Measurements from ENCODE around the gene LGALS3BP.
"Not testable (repeated sequence)": the region's sequence is repeated elsewhere in the genome, so short reads cannot be mapped to it uniquely, and the experiment has no call there.

LGALS3BP gene

GRCh38 chr17:78979780-78980623, at the start of gene LGALS3BP:
LGALS3BP (minus strand) TSS chr17:78979923; CDS start chr17:78977191, 2,732 bp downstream.
- peak; percentile 96 for DNase-seq

GRCh38 chr17:79028496-79029326, 49.0 kb upstream of the LGALS3BP start:
- DNase-seq: no peak

- no peak for DNase-seq
Observed at GRCh38 chr17:79027925-79028491, 48.3 kb upstream of the LGALS3BP start.

- no peak for DNase-seq
Observed at GRCh38 chr17:79027274-79027924, 47.7 kb upstream of the LGALS3BP start.

GRCh38 chr17:79026376-79027273, 46.9 kb upstream of the LGALS3BP start:
- DNase-seq: no peak

- DNase-seq: no peak
Observed at GRCh38 chr17:79024901-79025737, 45.4 kb upstream of the LGALS3BP start.

GRCh38 chr17:79023886-79024771, 44.4 kb upstream of the LGALS3BP start, which contains the start of gene C1QTNF1:
C1QTNF1 (plus strand) TSS chr17:79024169; CDS start chr17:79043969, 19,800 bp downstream.
- DNase-seq: no peak

- DNase-seq: no peak
Observed at GRCh38 chr17:79023180-79023705, 43.5 kb upstream of the LGALS3BP start.

GRCh38 chr17:79022507-79022991, 42.8 kb upstream of the LGALS3BP start:
- DNase-seq: no peak

- DNase-seq: not testable (repeated sequence)
Observed at GRCh38 chr17:79021929-79022328, 42.2 kb upstream of the LGALS3BP start.

GRCh38 chr17:79020631-79021301, 41.0 kb upstream of the LGALS3BP start:
- DNase-seq: no peak

- peak; percentile 53 for DNase-seq
Observed at GRCh38 chr17:79019632-79020584, 40.2 kb upstream of the LGALS3BP start.

- no peak for DNase-seq
Observed at GRCh38 chr17:79019261-79019631, 39.5 kb upstream of the LGALS3BP start.

GRCh38 chr17:79018370-79018695, 38.6 kb upstream of the LGALS3BP start:
- DNase-seq: no peak

- no peak for DNase-seq
Observed at GRCh38 chr17:79017546-79018369, 38.0 kb upstream of the LGALS3BP start.

- DNase-seq: no peak
Observed at GRCh38 chr17:79014158-79014758, 34.5 kb upstream of the LGALS3BP start.
